GM21515 (cell line): ENCODE measurements around the gene THOC1.
"Not testable (repeated sequence)": the region's sequence is repeated elsewhere in the genome, so short reads cannot be mapped to it uniquely, and the experiment has no call there.

Experiments
- ATAC-seq: cut with Tn5 transposase; IDR thresholded peaks from one replicate; pipeline ENCODE4 v1.9.1; 2021; ENCODE audit not compliant: unreplicated experiment

THOC1 gene, protein sequence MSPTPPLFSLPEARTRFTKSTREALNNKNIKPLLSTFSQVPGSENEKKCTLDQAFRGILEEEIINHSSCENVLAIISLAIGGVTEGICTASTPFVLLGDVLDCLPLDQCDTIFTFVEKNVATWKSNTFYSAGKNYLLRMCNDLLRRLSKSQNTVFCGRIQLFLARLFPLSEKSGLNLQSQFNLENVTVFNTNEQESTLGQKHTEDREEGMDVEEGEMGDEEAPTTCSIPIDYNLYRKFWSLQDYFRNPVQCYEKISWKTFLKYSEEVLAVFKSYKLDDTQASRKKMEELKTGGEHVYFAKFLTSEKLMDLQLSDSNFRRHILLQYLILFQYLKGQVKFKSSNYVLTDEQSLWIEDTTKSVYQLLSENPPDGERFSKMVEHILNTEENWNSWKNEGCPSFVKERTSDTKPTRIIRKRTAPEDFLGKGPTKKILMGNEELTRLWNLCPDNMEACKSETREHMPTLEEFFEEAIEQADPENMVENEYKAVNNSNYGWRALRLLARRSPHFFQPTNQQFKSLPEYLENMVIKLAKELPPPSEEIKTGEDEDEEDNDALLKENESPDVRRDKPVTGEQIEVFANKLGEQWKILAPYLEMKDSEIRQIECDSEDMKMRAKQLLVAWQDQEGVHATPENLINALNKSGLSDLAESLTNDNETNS

DNA sequence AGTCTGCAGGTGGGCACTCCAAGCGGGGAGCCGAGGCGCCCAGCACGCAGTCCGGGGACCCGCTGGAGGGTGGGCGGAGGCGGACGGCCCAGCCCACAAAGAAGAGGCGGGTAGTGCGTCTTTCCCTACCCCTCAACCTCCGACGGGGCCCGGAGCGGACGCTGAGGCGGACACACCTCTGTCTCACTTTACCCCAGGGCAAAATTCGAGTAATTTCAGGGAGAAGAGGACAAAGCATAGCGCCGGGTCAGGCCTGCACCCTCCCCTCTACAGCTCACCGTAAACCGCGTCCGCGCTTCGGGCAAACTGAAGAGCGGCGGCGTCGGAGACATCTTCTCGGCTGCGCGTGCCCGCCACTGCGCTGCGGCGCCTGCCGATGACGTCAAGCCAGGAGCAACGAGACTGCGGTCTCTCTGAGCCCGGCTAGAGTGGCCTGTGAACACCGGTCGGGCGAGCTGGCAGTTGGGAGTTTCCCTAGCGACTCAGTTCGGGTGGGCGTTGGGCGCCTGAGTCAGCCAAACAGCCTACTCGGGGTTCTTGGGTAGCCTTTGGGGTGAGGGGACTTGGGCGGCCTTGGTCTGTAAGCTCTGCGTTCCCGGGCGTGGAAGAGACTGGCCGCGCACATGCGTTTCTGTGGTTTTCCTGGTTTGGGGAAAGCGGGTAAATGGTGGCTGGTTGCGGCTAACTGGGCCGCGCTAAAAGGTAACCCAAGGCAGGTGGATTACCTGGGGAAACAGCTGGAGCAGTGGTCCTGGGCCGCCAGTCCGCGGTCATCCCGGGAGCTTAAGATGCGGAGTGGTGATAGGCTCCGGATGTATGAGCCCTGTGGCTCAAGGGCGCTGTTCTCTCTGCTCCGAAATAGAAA, at the start of gene THOC1:
TSS of gene THOC1 (minus strand) at position 360 of the 865 bp plus-strand sequence. CDS start at position 332, 28 bp downstream.
- ATAC-seq = peak; percentile 93

DNA sequence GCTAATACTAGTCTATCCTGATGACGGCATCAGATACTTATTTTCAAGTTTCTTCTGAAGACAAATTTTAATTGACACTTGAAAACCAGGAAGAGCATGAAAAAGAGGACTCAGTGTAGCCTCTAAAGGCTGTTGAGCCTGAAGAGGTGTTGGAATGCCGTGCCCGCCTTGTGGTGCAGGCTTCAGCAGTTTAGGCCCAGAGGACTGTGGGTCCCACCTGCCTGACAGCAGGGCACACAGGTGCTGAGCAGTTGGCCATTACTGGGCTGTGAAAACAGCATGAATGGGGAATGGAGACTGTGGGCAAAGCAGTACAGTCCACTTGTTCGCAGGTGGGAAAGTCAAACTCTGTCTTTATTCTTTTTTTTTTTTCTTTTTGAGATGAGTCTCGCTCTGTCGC, 49.8 kb upstream of the THOC1 start:
- no peak for ATAC-seq

DNA sequence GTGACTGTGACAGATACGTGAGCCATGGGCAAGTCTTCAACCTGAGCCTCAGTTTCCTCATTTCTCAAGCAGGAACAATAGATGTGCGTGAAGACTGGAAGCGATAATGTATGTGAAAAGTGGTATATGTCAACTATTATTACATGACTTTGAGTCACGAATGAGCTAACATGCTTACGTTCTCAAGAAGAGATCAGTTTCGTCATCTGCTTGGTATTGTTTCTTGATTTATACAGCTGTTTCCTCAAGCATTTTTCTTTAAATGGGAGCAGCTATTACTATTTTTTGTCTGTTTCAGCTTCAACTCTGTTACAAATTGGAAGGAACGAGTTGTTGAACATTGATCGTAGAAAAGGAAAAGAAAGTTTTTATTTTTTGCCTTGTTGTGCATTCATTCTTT, 48.5 kb upstream of the THOC1 start:
- no peak for ATAC-seq

DNA sequence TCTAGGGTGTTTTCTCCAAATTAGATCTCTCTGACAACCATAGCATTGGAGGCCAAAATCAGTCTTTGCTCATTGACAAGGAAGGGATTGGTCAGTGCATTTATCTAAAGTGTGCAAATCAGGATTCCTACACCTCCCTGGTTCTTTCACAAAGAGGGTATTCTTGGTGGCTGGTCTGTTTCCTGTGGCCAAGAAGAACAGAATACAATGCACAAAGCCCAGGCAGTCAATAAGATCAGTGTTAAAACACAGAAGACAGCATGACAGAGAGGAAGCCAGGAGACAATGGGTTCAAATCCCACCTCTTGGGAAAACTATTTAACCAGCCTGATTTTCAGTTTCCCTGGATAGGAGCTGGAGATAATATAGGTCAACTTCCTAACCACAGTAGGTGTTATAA, 46.1 kb upstream of the THOC1 start:
- ATAC-seq = no peak

DNA sequence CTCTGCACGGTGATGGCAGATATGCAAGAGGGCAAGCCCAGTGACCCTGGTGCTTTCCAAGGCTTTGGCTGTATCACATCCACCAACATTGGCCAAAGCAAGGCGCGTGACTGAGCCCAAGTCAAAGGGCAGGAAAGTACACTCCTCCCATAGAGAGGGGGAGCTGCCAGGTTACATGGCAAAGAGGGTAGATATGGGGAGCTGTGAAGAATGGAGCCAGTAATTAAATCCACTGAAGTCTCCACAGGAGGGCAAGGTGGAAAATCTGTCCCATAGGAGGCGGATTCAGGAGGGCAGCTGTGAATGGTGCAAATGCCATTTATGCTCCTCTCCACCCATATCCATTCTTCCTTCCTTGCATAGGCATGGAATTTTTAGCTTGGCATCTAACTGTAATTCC, 44.6 kb upstream of the THOC1 start:
- ATAC-seq = no peak

DNA sequence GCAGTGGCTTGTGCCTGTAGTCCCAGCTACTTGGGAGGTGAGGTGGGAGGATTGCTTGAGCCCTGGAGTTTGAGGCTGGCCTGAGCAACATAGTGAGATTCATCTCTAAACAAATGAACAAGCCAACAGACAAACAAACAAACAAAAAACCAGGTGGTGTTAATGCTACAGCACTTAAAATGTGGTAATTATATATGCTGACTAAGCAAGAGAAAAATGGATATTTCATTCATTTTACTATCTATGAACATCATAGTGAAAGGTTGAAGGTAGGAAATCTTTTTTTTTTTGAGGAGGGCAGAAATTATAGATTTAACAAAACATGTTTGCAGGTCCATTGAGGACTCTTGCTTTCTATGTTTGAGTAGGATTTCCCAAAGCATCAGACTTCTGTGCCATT, 42.2 kb upstream of the THOC1 start:
- ATAC-seq = no peak

DNA sequence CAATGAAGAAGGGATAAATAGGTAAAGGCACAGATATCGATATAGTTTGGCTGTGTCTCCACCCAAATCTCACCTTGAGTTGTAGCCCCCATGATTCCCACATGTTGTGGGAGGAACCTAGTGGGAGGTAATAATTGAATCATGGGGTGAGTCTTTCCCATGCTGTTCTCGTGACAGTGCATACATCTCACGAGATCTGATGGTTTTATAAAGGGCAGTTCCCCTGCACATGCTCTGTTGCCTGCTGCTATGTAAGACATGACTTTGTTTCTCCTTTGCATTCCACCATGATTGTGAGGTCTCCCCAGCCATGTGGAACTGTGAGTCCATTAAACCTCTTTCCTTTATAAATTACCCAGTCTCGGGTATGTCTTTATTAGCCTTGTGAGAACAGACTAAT, 40.2 kb upstream of the THOC1 start:
- not testable (repeated sequence) for ATAC-seq

DNA sequence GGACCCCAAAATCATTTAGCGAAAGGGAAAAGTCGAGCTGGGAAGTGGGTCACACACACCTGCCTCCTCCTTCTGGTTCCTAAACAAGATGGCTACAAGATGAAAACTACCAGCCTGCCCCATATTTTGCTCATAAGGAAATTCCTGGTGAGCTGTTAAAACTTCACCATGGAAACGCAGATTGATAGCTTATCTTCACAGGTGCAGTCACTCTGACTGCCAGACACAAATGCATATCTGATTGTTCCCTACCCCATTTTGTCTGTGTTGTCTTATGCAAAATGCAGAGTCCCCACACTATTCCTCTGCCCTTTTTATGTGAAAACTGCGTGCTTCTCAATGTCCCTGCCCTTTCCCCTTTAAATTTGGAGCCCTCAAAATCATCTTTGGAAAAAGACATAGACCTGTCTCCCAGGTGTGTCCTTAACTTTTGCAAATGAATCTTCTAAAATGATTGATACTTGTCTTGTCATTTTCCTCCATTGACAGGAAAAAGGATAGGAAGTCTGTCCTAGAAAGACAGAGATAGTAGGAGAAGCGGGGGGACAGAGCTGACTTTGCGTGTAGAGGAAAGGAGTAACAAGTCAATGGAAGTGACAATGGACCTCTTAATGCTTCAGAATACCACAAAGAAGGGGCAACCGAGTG, 38.9 kb upstream of the THOC1 start:
- no peak for ATAC-seq

DNA sequence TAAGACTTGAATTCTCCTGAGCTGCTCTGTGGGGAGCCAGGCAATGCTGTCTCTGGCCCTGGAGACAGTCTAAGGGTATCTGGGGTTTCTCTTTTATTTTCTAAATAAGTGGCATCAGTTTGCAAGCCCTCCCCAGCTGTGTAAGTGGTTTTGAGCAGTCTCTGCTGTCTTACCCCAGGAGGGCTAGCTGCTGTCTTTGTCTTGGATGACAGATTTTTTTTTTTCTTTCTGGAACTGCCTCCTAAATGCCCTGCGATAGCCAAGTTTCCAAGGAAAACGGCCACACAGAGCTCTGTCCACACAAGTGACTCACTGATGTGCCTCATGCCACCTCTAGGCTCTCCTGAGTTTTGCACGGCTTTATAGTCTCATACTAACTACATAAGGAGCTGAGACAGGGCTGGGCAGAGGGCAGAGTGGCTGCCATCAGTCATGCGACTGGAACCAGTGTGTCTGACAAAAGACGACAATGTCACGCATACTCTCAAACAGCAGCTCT, 37.2 kb upstream of the THOC1 start:
- no peak for ATAC-seq

DNA sequence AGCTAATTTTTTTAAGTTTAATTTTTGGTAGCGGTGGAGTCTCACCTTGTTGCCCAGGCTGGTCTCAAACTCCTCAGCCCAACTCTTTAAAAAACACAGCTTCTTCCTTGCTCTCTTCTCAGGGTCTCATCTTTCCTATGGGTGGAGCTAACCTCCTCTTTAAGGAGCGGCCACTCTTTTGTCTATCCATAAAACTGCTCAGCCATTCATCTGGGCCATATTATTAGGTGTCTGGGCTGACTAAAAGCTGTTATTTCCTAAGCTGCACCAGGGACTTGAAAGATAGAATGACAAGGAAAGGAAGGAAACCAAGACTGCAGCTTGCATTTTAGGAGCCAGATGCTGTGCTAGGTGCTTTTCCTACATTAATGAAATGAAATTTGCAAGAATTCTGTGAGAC, 35.8 kb upstream of the THOC1 start:
- no peak for ATAC-seq

DNA sequence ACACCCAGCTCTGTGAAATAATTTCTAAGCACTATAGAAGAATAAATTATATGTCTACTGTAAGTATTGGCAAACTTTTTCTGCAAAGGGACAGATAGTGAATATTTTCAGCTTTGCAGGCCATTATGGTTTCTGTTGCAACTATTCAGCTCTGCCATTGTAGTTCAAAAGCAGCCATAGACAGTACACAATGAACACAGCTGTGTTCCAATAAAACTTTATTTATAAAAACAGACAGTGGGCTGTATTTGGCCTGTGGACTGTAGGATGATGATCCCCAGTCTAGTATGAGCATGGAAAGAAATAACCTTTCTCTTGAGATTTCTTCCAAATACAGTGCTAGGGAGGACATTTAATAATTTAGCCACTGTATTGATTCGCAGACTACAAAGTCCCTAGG, 35.2 kb upstream of the THOC1 start:
- no peak for ATAC-seq

DNA sequence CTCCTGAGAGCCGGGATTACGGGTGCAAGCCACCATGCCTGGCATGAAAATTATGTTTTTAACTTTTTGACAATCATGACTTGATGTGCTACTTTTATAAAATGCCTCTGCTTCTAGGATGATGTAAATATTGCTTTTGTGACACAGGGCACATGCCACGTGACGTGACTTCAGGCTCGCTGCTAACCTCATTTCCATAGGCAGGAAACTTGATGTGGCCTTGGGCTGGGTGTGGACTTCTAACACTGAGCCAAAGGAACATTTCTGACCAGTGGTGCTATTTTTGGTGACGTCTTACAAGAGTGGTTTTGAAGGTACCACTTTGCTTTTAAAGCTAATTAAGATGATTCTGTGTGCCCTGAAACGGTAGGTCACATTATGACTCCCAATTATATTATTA, 34.2 kb upstream of the THOC1 start:
- ATAC-seq = no peak

DNA sequence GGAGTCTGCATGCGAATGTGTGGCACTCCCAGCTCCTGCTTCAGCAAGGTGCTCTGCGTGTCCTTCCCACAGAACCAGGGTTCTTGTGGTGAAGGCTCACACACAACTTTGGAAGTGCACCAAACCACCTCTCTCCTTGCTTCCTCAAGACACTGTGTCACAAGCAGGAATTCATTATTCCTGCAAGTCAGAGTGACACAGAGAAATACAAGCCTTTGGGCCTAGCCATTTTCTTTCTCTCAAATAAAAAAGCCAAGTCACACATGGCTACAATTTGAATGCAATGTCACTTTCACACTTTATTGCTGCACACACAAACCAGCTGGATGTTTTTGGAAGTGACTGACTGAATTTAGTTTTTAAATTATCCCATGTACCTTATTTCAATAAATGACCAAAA, 30.1 kb upstream of the THOC1 start:
- ATAC-seq = no peak

DNA sequence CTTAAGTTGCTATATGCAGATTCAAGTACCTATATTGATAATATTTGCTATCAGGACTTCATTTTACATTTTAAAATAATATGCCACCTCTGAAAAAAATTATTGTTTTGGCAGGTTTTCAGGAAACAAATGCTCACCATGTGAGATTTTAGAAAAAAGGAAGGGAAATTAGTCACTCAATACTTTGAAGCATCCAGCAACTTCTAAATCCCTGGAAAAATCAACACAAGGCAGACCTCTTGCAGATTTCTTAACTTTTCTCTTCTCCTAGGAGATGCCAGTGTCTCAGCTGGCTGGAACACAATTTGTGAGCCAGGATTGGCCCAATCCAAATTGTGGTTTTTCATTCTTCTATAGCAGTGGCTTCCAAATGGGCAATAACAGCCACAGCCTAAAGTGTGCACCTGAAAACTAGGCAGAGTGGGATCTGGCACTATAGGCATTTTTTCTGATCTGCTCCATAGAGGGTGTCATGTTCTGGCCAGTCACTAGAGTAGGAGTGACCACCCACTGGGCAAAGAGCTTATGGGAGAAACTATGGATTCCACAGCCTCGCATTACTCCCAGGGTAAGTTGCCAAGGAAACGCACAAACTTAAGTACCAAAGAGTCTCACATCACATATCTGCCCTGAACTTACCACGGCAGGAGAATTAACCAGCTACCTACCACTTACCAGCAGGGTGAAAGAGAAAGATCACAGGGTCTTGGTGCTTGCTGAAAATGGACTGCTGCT, 28.1 kb upstream of the THOC1 start:
- ATAC-seq = no peak

DNA sequence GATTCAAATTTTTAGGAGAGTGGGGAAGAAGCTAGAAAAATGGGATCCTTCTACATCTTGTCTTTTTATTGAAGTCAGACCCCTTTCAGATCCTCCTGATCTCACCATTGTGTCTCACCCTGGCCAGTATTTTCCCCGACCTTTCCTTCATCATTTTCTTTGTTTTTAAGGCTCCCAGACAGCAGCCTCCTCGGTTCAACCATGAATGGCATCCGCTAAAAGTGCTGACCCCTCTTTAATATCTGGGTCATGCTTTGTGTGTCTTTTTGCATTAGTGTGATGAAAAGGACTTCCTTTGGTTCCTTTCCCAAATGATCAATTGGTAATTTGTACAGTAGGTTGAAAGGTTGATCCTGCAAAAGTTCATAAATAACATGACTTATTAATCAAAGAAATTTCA, 26.7 kb upstream of the THOC1 start:
- ATAC-seq = no peak

DNA sequence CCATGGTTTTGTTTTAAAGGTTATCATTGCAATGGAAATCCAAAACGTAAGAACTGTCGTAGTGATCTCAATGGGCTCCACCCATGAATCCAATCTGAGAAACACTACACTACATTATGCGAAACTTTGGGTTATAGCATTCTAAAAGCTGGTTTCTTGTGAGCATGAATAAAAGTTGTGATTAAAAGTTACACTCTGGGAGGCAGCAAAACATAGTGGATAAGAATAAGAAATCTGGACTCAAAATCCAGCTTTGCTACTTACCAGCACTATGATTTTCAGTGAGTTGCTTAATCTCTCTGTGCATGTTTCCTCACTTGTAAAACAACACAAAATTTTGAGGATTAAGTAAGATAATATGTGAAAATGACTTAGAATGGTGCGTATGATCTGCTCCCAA, 25.7 kb upstream of the THOC1 start:
- ATAC-seq = no peak

DNA sequence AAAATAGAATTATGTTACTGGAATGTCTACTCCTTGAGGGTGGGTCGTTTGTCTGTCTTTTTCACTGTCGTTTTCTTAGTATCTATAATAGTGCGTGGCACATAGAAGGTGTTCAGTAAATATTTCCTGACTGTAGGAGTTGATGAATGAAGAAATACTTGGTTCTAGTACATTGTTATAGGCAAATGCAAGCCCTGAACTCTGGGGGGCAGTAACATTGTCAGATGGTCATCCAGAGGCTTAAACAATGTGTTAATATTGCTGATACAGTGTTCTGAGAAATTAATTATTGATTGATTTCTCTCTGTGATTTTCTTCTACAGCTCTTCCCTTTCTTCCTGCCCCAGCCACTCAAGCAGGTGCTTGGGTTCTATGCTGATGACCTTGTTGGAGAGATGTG, 24.4 kb upstream of the THOC1 start:
- no peak for ATAC-seq

DNA sequence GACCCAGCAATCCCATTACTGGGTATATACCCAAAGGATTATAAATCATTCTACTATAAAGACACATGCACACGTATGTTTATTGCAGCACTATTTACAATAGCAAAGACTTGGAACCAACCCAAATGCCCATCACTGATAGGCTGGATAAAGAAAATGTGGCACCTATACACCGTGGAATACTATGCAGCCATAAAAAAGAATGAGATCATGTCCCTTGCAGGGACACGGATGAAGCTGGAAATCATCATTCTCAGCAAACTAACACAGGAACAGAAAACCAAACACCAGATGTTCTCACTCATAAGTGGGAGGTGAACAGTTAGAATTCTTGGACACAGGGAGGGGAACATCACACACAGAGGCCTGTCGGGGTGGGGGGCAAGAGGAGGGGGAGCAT, 22.1 kb upstream of the THOC1 start:
- ATAC-seq = not testable (repeated sequence)

DNA sequence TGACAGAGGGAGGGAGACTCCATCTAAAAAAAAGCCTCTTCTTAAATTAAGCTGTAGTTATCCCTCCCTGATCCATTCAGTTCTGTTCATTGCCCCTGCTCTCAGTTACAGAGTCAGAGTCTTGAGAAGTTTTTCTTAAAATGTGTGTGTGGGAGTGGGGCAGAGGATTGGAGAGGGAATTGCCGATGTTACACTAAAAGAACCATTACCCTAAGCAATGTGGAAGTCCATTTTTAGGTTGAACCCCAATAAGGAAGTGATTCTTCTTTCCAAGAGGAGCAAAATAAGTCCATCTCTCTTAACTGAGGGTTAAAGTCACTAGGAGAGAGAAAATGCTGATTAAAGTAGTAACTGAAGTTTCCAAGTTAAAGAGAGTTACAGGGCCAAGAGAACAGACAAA, 21.2 kb upstream of the THOC1 start:
- ATAC-seq = no peak

DNA sequence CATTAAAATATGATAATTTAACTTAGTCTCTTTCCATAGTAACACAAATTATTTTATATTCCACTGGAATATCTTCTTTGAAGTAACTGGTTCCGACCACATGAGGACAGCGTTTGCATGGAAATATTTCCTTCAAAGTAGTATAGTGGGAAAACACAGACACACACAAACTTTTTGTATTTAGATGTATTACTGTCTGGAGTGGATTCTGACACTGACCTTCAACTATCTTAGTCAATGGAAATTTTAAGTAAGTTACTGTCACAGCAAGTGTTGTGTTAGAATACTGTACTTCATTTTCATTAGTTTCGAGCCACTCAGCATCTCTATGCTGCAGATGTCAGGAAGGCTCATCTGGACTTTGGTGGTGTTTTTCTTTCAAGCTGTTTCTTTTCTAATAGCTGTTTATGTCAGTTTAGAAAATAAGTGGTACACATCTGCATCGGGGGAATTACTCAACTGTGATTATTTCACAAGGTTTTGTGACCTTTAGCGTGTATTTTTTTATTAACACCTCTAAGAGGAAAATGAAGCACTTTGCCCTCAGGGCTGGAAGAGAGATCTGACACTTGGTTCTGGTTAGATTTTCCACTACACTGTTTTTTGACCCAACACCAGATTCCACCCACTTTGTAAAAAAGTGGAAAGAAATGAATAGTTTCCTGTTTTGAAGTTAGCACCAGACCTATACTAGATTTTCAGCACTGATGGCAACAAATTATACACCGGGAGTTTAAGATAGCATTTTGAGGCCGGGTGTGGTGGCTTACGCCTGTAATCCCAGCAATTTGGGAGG, 18.9 kb upstream of the THOC1 start:
- ATAC-seq = no peak
